ENCODE measurements around the gene FAM53B. TPM values are rescaled to one million over a fixed set of nuclear protein-coding genes. Genes with fewer than 3 reads are reported as not detected.

Gene FAM53B
- total RNA-seq, 4 donors from 2014 or later: 21.9 to 42.6 (median 32.2) TPM

GRCh38 chr10:124596962-124597845, 147.0 kb downstream of the FAM53B start:
- TF ChIP-seq CTCF (IDR thresholded peaks at IDR 0.05): no peak
- ATAC-seq (ENCODE audit: low FRiP score): no peak

GRCh38 chr10:124596116-124596785, 147.9 kb downstream of the FAM53B start:
- TF ChIP-seq CTCF (IDR thresholded peaks at IDR 0.05): no peak
- DNase-seq (ENCODE audit: low spot score): no peak
- ATAC-seq (ENCODE audit: low FRiP score): no peak

More at GRCh38 chr10:124596962-124597845, 147.0 kb downstream of the FAM53B start:
- DNase-seq (ENCODE audit: low spot score): no peak

- no peak for ATAC-seq (ENCODE audit: low FRiP score)
- TF ChIP-seq CTCF (IDR thresholded peaks at IDR 0.05): no peak
- no peak for DNase-seq (ENCODE audit: low spot score)
These were observed 148.9 kb downstream of the FAM53B start for GRCh38 chr10:124595143-124595883.

GRCh38 chr10:124594240-124594639, 149.9 kb downstream of the FAM53B start:
- TF ChIP-seq CTCF (IDR thresholded peaks at IDR 0.05): no peak
- ATAC-seq (ENCODE audit: low FRiP score): no peak
- no peak for DNase-seq (ENCODE audit: low spot score)

- no peak for DNase-seq (ENCODE audit: low spot score)
- no peak for ATAC-seq (ENCODE audit: low FRiP score)
- TF ChIP-seq CTCF (IDR thresholded peaks at IDR 0.05): no peak
These were observed 150.7 kb downstream of the FAM53B start for GRCh38 chr10:124593431-124593985.

- ATAC-seq (ENCODE audit: low FRiP score): no peak
- no peak for TF ChIP-seq CTCF (IDR thresholded peaks at IDR 0.05)
- no peak for DNase-seq (ENCODE audit: low spot score)
These were observed 151.3 kb downstream of the FAM53B start for GRCh38 chr10:124592736-124593430.

All from omental fat pad (tissue), 4 donors.